ENCODE data around the gene NRXN3. TPM values are rescaled to one million over a fixed set of nuclear protein-coding genes. Genes with fewer than 3 reads are reported as not detected.

NRXN3 gene
- polyA plus RNA-seq, 1 donor (not counting 4 experiments of a cell fraction or from before 2014, with no cell fraction given): 0.89 TPM

GRCh38 chr14:78849952-78850351 is 679.8 kb downstream of the NRXN3 start:
- Histone ChIP-seq H3K9ac (ENCODE audit: control insufficient read depth, extremely low read depth, insufficient read depth, low read length) (no peak overlapping the region), H3K36me3 (ENCODE audit: control insufficient read depth in 2 of 2, extremely low read depth in 1 of 2, insufficient read depth in 2 of 2, low read length in 2 of 2) (no peaks in the 10 kb centered on the region), H3K4me2 (ENCODE audit: control insufficient read depth, extremely low read depth, insufficient read depth, low read depth, low read length) (no peak overlapping the region), H3K27ac (ENCODE audit: control insufficient read depth, insufficient read depth, low read length) (no peak overlapping the region), H4K20me1 (ENCODE audit: control insufficient read depth, extremely low read depth, insufficient read depth, low read length) (no peaks in the 10 kb centered on the region), H3K4me1 (ENCODE audit: control insufficient read depth, extremely low read depth, insufficient read depth, low read length) (no peaks in the 10 kb centered on the region), H3K4me3 (ENCODE audit: control insufficient read depth in 2 of 3, extremely low read depth in 1 of 3, insufficient read depth in 2 of 3, low read depth in 1 of 3, low read length in 3 of 3) (no peak overlapping the region), H3K9me1 (ENCODE audit: control insufficient read depth, extremely low read depth, insufficient read depth, low read length) (no peaks in the 10 kb centered on the region), H3K27me3 (ENCODE audit: control insufficient read depth, extremely low read depth, insufficient read depth, low read length) (no peaks in the 10 kb centered on the region), H3K9me3 (ENCODE audit: control insufficient read depth, low read depth, low read length) (no peaks in the 10 kb centered on the region), H2AFZ (ENCODE audit: control insufficient read depth, low read length) (no peak overlapping the region), H3K79me2 (ENCODE audit: control insufficient read depth, insufficient read depth, low read length) (no peaks in the 10 kb centered on the region)
- TF ChIP-seq, protein P1, sequence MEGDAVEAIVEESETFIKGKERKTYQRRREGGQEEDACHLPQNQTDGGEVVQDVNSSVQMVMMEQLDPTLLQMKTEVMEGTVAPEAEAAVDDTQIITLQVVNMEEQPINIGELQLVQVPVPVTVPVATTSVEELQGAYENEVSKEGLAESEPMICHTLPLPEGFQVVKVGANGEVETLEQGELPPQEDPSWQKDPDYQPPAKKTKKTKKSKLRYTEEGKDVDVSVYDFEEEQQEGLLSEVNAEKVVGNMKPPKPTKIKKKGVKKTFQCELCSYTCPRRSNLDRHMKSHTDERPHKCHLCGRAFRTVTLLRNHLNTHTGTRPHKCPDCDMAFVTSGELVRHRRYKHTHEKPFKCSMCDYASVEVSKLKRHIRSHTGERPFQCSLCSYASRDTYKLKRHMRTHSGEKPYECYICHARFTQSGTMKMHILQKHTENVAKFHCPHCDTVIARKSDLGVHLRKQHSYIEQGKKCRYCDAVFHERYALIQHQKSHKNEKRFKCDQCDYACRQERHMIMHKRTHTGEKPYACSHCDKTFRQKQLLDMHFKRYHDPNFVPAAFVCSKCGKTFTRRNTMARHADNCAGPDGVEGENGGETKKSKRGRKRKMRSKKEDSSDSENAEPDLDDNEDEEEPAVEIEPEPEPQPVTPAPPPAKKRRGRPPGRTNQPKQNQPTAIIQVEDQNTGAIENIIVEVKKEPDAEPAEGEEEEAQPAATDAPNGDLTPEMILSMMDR (optimal IDR thresholded peaks at IDR 0.05 in 1 of 3, IDR thresholded peaks at IDR 0.05 in 1 of 3, conservative IDR thresholded peaks at IDR 0.05 in 1 of 3; ENCODE audit: extremely low read depth in 1 of 3, insufficient read depth in 2 of 3, low read length in 3 of 3): no peak
- dilution Hi-C loops (cut with MboI; ENCODE audit: extremely low pct_ligation_motif_present, low sequenced_read_pairs): no loop called here
- DNase-seq (ENCODE audit: low read depth, low spot score) (no peak), FAIRE-seq (no peak)

DNA sequence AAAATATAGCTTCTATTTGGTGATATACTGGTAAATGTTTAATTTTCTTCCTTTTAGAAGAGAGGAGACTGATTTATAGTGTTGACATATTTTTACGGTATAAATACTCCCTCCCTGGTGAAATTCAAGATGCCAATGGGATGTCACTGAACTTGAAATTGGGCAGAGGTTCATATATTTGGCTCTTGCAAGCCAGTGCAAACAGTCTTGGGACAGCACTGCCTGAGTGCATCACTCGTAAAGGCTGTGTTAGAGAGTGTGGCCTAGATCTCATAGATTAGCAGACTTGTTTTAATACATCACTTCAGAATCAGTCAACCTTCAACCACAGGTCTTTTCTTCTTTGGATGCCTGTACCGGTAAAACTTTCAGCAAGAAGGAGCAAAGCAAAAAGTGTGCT is 681.0 kb downstream of the NRXN3 start:
- H3K27ac ChIP-seq (ENCODE audit: control insufficient read depth, insufficient read depth, low read length): no peak overlapping the region
- no peaks in the 10 kb centered on the region for H3K9me1 ChIP-seq (ENCODE audit: control insufficient read depth, extremely low read depth, insufficient read depth, low read length)
- no peak for FAIRE-seq
- no peak for DNase-seq (ENCODE audit: low read depth, low spot score)
- H3K4me1 ChIP-seq (ENCODE audit: control insufficient read depth, extremely low read depth, insufficient read depth, low read length): no peaks in the 10 kb centered on the region
- no peak overlapping the region for H3K9ac ChIP-seq (ENCODE audit: control insufficient read depth, extremely low read depth, insufficient read depth, low read length)
- H4K20me1 ChIP-seq (ENCODE audit: control insufficient read depth, extremely low read depth, insufficient read depth, low read length): no peaks in the 10 kb centered on the region
- no peaks in the 10 kb centered on the region for H3K27me3 ChIP-seq (ENCODE audit: control insufficient read depth, extremely low read depth, insufficient read depth, low read length)
- TF ChIP-seq EZH2 (IDR thresholded peaks at IDR 0.05; ENCODE audit: low read length): no peak
- TF ChIP-seq, protein P1 (optimal IDR thresholded peaks at IDR 0.05 in 1 of 3, IDR thresholded peaks at IDR 0.05 in 1 of 3, conservative IDR thresholded peaks at IDR 0.05 in 1 of 3; ENCODE audit: extremely low read depth in 1 of 3, insufficient read depth in 2 of 3, low read length in 3 of 3): no peak
- H3K4me3 ChIP-seq (ENCODE audit: control insufficient read depth in 2 of 3, extremely low read depth in 1 of 3, insufficient read depth in 2 of 3, low read depth in 1 of 3, low read length in 3 of 3): no peak overlapping the region
- dilution Hi-C loops (cut with MboI; ENCODE audit: extremely low pct_ligation_motif_present, low sequenced_read_pairs): no loop called here
- H3K4me2 ChIP-seq (ENCODE audit: control insufficient read depth, extremely low read depth, insufficient read depth, low read depth, low read length): no peak overlapping the region
- H3K79me2 ChIP-seq (ENCODE audit: control insufficient read depth, insufficient read depth, low read length): no peaks in the 10 kb centered on the region
- no peaks in the 10 kb centered on the region for H3K9me3 ChIP-seq (ENCODE audit: control insufficient read depth, low read depth, low read length)
- no peak overlapping the region for H2AFZ ChIP-seq (ENCODE audit: control insufficient read depth, low read length)
- H3K36me3 ChIP-seq (ENCODE audit: control insufficient read depth in 2 of 2, extremely low read depth in 1 of 2, insufficient read depth in 2 of 2, low read length in 2 of 2): no peaks in the 10 kb centered on the region
